ENCODE data around the gene PARN.
"Not testable (repeated sequence)": the region's sequence is repeated elsewhere in the genome, so short reads cannot be mapped to it uniquely, and the experiment has no call there.

The PARN gene

GRCh38 chr16:14566599-14566998, 63.5 kb downstream of the PARN start:
- DNase-seq = no peak

- no peak for DNase-seq
Observed at GRCh38 chr16:14565688-14566025, 64.4 kb downstream of the PARN start.

- no peak for DNase-seq
Observed at GRCh38 chr16:14564861-14565687, 65.0 kb downstream of the PARN start.

- DNase-seq = no peak
Observed at GRCh38 chr16:14564323-14564722, 65.7 kb downstream of the PARN start.

- DNase-seq = no peak
Observed at GRCh38 chr16:14562691-14563491, 67.2 kb downstream of the PARN start.

- DNase-seq = no peak
Observed at GRCh38 chr16:14560523-14560922, 69.5 kb downstream of the PARN start.

- no peak for DNase-seq
Observed at GRCh38 chr16:14559809-14560241, 70.2 kb downstream of the PARN start.

GRCh38 chr16:14553447-14553846, 76.6 kb downstream of the PARN start:
- no peak for DNase-seq

- DNase-seq = no peak
Observed at GRCh38 chr16:14549789-14550153, 80.3 kb downstream of the PARN start.

GRCh38 chr16:14548933-14549788, 80.9 kb downstream of the PARN start:
- no peak for DNase-seq

GRCh38 chr16:14545346-14545884, 84.6 kb downstream of the PARN start:
- DNase-seq = no peak

- not testable (repeated sequence) for DNase-seq
Observed at GRCh38 chr16:14544846-14545245, 85.2 kb downstream of the PARN start.

GRCh38 chr16:14539631-14540030, 90.4 kb downstream of the PARN start:
- no peak for DNase-seq

- DNase-seq = no peak
Observed at GRCh38 chr16:14539156-14539555, 90.9 kb downstream of the PARN start.

- no peak for DNase-seq
Observed at GRCh38 chr16:14538604-14539003, 91.5 kb downstream of the PARN start.

GRCh38 chr16:14531613-14532012, 98.4 kb downstream of the PARN start:
- DNase-seq = no peak

GRCh38 chr16:14531101-14531500, 99.0 kb downstream of the PARN start:
- DNase-seq = no peak

GRCh38 chr16:14530046-14530445, 100.0 kb downstream of the PARN start:
- DNase-seq = no peak

- DNase-seq = peak; percentile 30
Observed at GRCh38 chr16:14529010-14529669, 100.9 kb downstream of the PARN start.

GRCh38 chr16:14528306-14528705, 101.8 kb downstream of the PARN start:
- no peak for DNase-seq

- no peak for DNase-seq
Observed at GRCh38 chr16:14527411-14528044, 102.5 kb downstream of the PARN start.

GRCh38 chr16:14525596-14525995, 104.5 kb downstream of the PARN start:
- no peak for DNase-seq

Data from central memory CD4-positive, alpha-beta T cell (primary cell).